ENCODE data around the gene MYO1H.
"Not testable (repeated sequence)": the region's sequence is repeated elsewhere in the genome, so short reads cannot be mapped to it uniquely, and the experiment has no call there.

Gene MYO1H, protein sequence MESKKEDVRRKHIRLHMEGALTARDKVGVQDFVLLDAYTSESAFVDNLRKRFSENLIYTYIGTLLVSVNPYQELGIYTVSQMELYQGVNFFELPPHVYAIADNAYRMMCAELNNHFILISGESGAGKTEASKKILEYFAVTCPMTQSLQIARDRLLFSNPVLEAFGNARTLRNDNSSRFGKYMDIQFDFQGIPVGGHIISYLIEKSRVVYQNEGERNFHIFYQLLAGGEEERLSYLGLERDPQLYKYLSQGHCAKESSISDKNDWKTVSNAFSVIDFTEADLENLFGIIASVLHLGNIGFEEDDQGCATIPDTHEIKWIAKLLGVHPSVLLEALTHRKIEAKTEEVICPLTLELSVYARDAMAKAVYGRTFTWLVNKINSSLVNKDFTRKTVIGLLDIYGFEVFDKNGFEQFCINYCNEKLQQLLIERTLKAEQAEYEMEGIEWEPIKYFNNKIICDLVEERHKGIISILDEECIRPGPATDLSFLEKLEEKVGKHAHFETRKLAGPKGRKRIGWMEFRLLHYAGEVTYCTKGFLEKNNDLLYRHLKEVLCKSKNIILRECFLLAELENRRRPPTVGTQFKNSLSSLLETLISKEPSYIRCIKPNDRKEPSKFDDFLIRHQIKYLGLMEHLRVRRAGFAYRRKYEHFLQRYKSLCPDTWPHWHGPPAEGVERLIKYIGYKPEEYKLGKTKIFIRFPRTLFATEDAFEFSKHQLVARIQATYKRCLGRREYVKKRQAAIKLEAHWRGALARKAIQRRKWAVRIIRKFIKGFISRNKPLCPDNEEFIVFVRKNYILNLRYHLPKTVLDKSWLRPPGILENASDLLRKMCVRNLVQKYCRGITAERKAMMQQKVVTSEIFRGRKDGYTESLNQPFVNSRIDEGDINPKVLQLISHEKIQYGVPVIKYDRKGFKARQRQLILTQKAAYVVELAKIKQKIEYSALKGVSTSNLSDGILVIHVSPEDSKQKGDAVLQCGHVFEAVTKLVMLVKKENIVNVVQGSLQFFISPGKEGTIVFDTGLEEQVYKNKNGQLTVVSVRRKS

DNA sequence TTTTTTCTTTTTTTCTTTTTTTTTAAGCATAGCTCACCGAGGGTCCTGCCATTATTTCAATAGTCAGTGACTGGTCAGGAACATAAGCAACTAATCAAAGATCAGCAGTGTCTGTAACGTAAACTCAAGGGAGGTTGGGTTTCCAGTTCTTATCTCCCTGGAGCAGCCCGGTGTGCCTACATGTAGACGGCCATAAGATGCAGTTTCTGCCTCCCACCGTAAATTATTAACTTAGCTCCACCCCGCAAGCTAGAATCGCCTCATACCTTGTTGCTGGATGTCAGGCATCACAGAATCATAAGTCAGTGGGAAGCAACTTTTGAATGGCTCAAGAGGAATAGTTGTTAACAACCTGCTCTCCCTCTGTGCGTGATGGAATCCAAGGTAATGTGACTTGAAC lies at the start of gene MYO1H:
MYO1H (plus strand) TSS at position 312 of the 400 bp plus-strand sequence; CDS start at position 373, 61 bp downstream.
- DNase-seq, result no peak

DNA sequence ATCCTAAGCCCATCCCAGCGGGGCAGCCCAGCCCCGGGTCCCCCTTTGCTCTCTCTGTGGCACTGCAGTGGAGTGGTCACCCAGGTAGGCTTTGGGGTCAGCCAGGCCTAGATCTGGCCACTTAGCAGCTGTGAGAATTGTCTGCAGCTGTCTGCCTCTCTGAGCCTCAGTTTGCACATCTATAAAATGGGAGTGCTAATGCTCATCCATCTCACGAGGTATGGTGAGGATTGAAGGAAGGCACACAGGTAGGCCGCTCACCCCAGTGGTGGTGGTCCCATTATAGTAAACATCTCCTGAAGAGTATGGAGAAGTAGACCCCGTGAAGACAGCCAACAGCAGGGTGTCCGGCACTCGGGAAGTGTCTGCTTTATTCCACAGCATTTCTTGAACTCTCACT lies 47.9 kb upstream of the MYO1H start:
- no peak for DNase-seq

DNA sequence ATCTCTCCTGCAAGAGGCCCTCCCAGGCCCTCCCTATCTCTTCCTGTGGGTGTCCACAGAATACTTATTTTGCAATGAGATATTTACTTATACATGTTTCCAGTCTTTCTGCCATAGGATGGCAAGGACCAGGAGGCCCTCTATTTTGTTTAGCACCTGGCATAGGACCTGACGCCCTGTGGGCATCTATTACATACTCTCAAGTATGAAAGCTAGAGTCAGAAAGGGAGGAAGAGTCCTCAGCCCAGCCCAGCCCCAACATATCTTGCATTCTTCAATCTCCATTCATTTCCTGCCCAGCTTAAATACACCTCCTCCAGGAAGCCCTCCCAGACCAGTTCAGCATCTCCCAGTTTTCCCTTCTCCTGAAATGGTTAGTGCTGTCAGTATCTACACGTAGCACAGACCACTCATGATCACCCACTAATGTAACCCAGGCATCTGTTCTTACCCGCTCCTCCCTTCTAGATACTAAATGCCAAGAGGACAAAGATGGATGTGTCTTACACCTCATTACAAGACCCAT lies 46.0 kb upstream of the MYO1H start:
- DNase-seq, result no peak

DNA sequence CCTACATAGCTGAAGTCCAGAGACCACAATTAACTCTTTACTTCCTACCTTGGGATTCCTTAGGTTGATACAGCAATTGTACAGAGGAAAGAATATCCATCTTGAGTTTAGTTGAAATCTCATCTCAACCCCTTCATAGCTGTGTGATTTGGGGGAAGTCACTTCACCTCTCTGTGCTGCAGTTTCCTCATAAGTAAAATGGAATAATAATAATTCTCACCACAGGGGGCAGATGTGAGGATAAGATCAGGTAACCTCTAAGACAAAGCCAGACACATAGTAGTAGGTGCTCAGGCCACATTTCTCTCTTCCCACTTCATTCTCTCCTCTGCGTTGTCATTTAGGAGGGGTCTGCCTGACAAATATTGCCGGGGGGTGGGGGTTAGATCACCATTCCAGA lies 45.3 kb upstream of the MYO1H start:
- no peak for DNase-seq

DNA sequence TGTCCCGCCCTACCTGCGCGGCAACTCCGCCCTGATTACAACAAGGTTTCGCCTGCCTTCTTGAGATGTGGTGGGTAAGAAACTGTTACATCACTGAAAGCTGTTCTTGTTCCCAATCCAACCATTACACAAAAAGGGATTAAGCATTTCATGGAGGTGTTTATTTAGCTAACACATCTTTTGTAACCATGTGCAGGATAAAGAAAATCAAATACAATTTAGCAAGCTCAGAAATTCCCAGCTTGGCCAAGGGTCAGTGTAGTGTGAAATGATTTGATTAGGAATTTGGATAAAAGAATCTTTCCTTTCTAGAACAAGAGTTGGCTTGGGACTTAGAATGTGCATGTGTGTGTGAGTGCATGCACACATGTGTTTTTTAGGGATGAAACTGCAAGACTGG lies 44.9 kb upstream of the MYO1H start:
- DNase-seq, result no peak

DNA sequence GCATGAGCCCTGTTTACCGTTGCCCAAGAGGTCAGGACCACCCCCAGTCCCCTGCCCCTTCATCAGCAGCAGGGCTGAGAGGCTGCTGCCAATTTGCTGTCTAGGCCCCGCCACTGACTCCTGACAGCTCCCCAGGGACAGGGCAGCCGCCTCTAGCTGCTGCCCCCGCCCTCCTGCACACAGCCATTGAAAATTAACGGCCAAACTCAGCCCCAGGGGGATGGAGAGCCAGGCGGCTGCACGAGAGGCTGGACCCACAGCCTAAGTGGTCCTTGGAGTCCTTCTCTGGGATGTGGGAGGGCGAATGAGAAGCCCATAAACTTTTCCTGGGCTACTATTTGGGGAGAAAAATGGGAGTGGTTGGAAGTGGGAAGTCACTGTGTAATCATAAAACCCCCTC lies 43.2 kb upstream of the MYO1H start:
- no peak for DNase-seq

DNA sequence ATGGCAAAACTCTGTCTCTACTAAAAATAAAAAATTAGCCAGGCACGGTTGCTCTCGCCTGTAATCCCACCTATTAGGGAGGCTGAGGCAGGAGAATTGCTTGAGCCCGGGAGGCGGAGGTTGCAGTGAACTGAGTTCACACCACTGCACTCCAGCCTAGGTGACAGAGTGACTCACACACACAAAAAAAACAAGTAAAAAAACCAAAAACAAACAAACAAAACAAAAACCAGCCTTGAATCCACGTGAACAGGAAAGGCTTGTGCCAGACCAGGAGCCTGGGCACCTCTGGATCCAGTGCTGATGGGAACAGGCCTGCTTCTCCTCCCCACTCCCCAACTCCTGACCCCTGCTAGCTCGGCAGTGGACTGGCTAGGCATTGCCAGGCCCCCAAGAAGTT lies 42.2 kb upstream of the MYO1H start:
- DNase-seq, result no peak

DNA sequence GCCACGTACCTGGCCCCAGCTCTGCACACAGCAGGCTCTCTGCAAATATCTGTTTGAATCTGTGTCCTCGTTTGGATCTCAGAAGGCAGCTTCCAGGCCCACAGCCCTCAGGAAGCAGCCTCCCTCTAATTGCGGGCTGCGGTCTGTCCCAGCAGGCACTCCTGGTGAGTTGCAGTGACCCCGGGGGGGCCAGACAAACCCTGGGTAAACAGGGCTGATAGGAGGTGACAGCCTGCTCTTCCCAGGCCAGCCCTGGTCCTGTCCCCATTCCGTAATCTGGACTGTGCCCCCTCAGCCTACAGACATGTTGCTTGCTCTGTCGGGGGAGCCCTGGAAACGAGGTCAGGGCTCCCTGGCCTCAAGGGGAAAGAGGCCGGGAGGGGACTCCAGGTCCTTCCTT lies 40.6 kb upstream of the MYO1H start:
- DNase-seq, result no peak

DNA sequence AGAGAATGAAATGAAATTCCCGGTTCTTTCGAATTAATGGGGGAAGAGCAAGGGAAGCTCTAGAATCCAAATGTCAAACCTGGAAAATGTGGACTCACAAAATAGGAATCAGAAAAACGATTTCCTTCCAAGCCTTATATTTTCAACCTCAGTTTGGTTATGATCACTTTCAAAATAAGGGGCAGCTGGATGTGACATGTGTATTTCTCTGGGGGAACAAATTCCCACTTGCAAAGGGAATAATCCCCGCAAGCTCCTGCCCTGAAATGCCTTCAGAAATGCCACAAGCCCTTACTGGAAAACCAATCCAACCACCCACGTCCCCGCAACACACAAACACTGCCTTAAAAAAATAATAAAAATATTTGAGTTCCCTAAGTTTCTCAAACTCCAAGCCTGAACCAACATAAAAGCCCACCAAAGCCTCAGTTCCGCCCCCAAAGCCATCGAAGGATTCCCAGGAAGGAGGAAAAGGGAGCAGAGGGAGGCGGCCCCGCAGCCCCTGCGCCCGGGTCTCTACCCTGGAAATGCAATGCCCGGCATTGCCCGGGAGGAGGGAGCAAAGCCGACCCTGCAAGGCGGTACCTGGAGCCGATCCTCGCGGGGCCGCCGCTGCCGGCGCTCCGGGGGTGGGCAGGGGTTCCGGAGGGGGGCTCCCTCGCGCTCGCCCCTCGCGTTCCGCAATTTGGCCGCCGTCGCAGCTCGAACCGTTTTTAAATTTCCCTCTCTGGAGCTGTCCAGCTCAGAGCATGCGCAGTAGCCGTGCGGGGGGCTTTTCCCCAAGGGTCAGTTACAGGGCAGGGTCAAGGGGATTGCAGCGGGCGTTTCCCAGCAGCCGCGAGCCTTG lies 38.9 kb upstream of the MYO1H start, which contains the start of gene FOXN4:
FOXN4 (minus strand) TSS at position 751 of the 847 bp plus-strand sequence. CDS start 963 bp downstream, outside the sequence.
- no peak for DNase-seq

DNA sequence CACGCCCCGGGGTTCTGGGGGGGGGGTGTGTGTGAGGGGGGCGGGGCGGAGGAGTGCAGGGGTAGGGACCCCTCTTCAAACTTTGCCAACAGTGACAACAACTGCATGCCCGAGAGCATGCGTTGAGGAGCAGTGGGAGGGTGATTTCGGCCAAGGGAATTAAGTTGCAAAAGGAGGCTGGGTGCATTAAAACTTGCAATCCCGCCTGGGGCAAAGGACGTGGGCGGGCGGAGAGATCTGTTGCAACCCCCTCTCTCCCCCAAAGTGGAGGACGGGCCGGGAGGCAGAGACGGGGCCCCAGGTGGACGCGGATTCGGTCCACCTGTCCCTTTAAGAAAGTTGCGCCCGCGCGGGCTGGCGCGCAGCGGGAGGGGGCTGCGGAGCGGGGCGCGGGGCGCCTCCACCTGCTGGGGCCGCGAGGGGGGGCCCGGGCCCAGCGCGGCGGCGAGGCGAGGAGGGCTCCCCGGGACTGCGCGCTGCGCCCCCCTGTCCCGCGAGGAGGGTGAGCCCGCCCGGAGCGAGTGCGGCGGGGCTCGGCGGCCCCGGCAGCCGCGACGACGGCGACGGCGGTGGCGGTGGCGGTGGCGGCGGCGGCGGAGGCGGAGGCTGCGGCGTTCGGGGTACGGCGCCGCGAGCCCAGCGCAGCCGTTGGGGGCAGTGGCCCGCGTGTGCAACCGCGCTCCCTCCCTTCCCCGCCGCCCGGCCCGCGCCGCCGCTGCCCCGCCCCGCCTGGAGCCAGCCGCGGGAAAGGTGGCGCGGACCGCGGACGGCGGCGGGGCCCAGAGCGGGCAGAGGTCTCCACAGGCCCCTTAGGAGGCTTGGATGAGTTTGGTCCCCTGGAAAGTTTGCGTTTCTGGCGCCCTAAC lies 38.1 kb upstream of the MYO1H start:
- DNase-seq, result no peak

DNA sequence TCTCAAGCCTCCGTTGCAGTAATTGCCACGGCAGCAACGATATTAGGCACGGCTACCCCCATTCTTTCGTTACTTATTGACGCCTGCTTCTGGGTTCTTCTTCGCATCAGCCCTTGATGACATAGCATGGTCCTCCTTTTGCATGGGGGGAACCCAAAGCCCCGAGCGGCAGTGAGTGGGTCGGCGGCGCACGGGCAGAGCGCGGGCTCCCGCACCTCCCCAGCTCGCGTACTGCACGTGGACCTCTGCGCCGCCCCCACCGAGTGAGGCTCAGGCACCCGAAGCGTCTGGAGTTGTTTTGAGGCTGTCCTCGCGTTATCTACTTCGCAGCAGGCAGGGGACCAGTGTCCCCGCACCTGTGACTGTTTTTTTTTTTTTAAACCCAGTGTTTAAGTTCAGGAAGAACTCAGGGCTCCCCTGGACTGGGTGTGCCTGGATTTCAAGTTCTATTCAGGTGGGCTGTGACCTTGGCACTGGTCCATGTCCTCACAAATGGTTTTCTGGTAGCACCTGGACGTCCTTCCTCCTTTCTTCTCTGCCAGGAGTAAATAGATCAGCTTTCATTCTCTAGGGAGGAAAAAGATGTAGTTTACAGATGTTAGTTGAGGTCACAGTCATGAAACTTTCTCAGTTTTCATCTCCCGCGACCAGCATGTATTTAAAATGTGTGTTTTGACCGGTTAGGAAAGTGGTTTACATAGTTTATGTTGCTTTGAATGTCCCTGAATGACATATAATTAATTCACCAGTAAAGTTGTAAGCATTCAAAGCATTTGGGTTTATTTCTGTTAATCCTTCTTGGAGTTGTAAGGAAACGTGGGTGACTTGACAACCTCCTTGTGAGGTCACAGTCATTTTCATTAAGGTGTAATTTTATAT lies 37.2 kb upstream of the MYO1H start:
- no peak for DNase-seq

DNA sequence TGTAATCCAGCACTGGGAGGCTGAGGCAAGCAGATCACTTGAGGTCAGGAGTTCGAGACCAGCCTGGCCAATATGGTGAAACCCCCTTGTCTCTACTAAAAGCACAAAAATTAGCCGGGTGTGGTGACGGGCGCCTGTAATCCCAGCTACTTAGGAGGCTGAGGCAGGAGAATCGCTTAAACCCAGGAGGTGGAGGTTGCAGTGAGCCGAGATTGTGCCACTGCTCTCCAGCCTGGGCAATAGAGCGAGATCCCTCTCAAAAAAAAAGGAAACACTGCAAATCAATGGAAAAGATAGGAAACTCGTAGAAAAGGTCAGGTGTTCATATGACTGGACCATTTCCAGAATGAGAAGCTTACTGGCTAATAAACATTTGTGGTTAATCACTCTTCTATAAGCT lies 26.4 kb upstream of the MYO1H start:
- not testable (repeated sequence) for DNase-seq

DNA sequence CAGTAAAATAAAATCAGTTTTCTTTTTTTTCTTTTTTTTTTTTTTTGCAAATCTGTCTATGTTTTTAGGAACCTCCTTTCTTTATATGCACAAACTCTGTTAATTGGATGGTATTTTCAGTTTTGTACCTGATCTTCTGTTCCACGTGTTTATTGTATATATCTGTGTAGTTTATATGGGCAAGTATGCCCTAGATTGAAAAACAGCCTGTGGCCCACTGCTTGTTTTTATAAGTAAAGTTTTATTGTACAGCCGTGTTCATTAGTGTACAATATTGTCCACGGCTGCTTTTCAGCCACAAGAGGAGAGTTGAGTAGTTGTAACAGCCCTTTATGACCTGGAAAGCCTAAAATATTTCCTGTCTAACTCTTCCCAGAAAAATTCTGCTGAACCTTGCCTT lies 18.7 kb upstream of the MYO1H start:
- DNase-seq, result no peak

DNA sequence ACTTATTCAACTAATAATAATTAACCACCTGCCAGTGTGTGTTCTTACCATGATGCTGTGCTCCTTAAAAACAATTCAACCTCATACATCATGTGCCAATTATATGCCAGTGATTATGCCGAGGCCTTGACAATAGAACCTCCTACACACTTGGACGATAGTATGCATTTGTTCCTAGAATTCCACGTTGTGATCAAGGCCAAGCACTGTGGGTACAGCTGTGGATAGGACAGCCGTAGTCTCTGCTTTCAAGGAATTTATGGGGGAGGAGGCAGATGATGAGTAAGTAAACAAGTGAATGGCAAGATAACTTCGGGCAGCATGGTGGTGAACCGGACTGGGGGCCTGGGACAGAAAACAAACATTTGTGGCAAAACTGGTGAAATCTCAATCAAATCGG lies 18.0 kb upstream of the MYO1H start:
- DNase-seq, result no peak

DNA sequence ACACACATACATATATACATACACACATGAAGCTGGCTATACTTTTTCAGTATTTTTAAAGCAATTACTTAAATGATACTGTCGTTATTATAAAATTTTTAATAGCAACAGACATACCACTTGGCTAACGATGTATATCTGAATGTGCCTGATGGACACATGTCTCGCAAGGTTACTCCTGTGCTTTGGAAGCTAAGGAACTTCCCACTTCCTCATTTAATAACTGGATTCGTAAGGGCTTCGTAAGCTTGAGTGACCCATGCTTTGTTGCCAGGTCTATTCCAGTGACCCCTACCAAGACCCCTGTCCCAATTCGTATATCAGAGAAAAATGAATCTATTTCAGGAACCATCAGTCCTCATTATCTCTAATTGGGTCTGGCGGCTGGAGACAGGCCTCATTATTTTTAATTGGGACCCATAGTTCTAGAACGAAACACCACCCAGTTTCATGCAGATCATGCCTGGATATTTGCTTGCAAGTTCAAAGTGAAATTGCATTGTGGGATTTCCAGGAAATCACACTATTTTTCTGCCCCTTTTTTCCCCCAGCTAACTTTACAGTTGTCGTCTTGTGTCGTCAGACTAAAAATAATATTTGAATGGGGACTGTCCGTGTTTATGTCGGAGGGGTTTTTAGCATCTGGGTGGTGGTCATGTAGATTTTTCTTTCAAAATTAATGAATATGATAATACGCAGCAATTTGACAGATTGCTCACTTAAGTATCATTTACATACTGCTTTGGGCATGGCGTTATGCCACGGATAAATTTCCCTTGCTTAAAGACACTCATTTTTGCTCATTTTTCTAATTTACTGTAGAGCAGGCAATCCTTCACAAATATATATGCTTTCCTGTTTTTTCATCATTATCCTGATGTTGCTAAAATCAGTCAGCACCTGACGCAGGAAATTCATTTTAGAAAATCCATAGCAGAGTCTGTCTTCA lies 17.1 kb upstream of the MYO1H start:
- DNase-seq, result no peak

DNA sequence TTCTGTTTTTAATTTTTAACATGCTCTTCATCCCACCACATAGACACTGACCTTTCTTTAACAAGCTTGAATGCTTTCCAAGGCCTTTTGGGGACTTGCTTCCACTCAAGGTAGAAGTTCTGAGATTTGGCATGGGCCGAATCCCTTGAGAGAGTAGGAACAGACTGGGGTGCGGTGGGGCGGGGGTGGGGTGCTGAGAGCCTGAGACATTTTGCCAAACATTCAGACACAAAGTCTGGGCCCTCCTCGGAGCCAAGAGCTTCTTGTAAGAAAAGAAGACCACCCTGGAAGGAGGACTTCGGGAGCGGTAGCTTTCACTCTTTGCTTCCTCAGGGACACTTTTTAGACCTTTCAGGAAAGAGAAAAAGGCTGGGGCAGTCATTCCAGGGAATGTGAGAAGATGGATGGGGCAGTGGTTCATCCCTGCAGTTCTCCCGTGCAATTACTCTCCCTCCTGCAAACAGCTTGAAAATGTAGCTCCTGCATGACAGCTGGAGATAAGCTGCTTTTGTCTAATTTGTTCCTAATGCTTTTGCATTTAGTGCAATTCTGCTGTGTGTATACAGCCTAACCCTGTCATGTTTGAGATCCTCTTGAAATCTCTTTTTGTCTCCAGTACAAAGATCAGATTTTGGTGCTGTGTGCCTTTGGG lies 16.3 kb upstream of the MYO1H start:
- no peak for DNase-seq

DNA sequence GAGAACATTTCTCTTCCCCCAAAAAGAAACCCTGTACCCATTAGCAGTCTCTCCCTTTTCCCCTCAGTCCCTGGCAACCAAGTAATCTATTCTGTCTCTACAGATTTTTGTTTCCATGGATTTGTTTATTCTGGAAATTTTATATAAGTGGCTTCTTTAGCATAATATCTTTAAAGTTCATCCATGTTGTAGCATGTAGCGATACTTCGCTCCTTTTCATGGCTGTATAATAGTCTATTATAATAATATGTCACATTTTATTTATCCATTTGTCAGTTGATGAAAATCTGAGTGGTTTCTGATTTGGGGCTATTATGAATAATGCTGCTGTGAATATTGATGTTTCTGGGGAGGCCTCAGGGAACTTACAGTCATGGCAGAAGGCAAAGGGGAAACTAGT lies 12.8 kb upstream of the MYO1H start:
- DNase-seq, result no peak

DNA sequence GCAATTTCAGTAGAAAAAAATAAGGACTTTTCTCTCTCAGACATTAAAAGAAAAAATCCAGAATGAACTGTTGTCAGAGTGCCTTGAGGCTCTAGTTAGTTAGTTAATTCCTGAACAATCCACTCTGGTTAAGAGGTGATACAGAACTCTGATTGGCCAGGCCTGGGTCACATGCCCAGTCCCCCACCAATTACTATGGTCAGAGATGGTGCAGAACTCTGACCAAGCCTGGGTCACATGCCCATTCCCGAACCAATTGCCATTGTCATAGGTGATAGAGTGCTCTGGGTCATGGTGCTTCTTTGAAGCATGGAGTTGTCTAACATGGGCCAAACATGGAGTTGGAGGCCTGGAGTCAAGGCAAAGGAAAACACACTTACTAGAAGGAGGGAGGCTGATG lies 11.1 kb upstream of the MYO1H start:
- DNase-seq, result no peak

DNA sequence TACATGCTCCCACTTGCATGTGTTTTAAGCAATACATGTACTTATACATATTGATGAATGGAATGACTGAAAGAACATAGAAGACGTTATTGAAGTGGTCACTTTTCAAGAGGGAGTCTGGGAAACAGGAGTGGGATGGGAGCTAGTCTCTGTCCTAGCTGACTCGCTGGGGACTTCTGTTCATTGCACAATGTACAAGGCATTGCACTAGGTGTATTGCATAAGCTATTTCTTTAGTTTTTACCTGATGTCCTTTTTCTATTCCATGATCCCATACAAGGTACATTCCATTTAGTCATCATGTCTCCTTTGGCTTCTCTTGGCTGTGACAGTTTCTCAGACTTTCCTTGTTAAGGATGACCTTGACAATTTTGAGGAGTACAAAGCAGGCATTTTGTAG lies 4.0 kb upstream of the MYO1H start:
- DNase-seq, result no peak
